Measurements from ENCODE around the gene PGLYRP3. TPM values are rescaled to one million over a fixed set of nuclear protein-coding genes. Genes with fewer than 3 reads are reported as not detected.
A peak's percentile ranks its signal among the peaks of the same experiment; 100 is the strongest.

The PGLYRP3 gene
- total and polyA plus RNA-seq, 9 of the 15 experiments (the other 6 are each of a cell fraction or from before 2014, with no cell fraction given) = not detected

- TF ChIP-seq CBX3 (IDR thresholded peaks at IDR 0.05; ENCODE audit: borderline replicate concordance in 1 of 2, low read length in 2 of 2) = peak in 1 of 2 experiments; percentile 83; a peak in 1 of 3 replicates
- no peak for TF ChIP-seq TAF7 (tag; IDR thresholded peaks at IDR 0.05)
- TF ChIP-seq PHF8 (IDR thresholded peaks at IDR 0.05; ENCODE audit: borderline replicate concordance, low read length) = no peak; the same call in 1 of the 2 replicates
- no peak for TF ChIP-seq RERE (CRISPR knock-in tag; IDR thresholded peaks at IDR 0.05; ENCODE audit: borderline replicate concordance)
- no peak; a peak in 1 of 4 replicates for TF ChIP-seq BCLAF1 (IDR thresholded peaks at IDR 0.05; ENCODE audit: borderline replicate concordance in 1 of 2, control insufficient read depth in 1 of 2, low read depth in 2 of 2, low read length in 1 of 2)
- no peak for TF ChIP-seq EWSR1 (IDR thresholded peaks at IDR 0.05; ENCODE audit: borderline replicate concordance, low read depth, partially characterized antibody)
- no peak for TF ChIP-seq ATF2 (CRISPR knock-in tag; IDR thresholded peaks at IDR 0.05)
- no peak for TF ChIP-seq SNAPC5 (CRISPR knock-in tag; IDR thresholded peaks at IDR 0.05)
These were observed 31.3 kb upstream of the PGLYRP3 start (continued) for GRCh38 chr1:153343811-153344717.

Data from K562 (cell line).